HCT116 (cell line): ENCODE measurements around the gene CREB1. TPM values are rescaled to one million over a fixed set of nuclear protein-coding genes. Genes with fewer than 3 reads are reported as not detected.

Experiments used
- ATAC-seq: fragments of 200-7000 bp; cut with Tn5 transposase; 2 replicates; pipeline ENCODE4 v1.9.1; 2020; ENCODE audit warnings: mild to moderate bottlenecking, moderate library complexity
- BruUV-seq: library from RNA; stranded (reverse); fragments of 400-500 nt; replicated peaks from 2 replicates; lab custom pipeline; 2021; lab: Mats Ljungman, UMichigan
- CTCF ChIA-PET: fragments of 300-600 bp; sonication (Branson Sonifier 250); formaldehyde crosslinking; loops from one replicate; lab custom pipeline; 2021; ENCODE audit warnings: antibody characterized with exemption; lab: Charles Lee
- POLR2A ChIA-PET: fragments of 300-600, 350-600 bp; sonication (Branson Sonifier 250); formaldehyde crosslinking; loops from one replicate; lab custom pipeline; 2021; ENCODE audit warnings: antibody characterized with exemption; lab: Charles Lee
- RAD21 ChIA-PET, 2 experiments: fragments of 300-600 bp; sonication (Branson Sonifier 250); formaldehyde crosslinking; loops; one replicate each; lab custom pipeline; 2023; ENCODE audit warnings: low total read pairs in 2 of 2; ENCODE audit not compliant: uncharacterized antibody in 2 of 2, unreplicated experiment in 2 of 2, low non-redundant PET in 1 of 2; lab: Charles Lee
- DNase-seq: peaks from one replicate; pipeline ENCODE4 v3.0.0-alpha.2; 2010; ENCODE audit warnings: low read depth, low spot score
- H2AFZ ChIP-seq: fragments of 200-600 bp; shearing (Covaris generic), sonication (generic); 2 replicates; pipeline ENCODE4 v1.6.1; 2017; ENCODE audit warnings: low read depth, mixed run types, mixed read lengths, antibody characterized with exemption, low read length; ENCODE audit not compliant: poor library complexity, severe bottlenecking
- H3K27ac ChIP-seq: 2 replicates; pipeline ENCODE4 v1.5.1; 2012; ENCODE audit warnings: low read depth, low read length
- H3K27me3 ChIP-seq: fragments of 200-600 bp; sonication (generic); 2 replicates; pipeline ENCODE4 v1.6.1; 2016; ENCODE audit warnings: mixed run types, low read length, mixed read lengths; ENCODE audit not compliant: insufficient read depth
- H3K36me3 ChIP-seq, 2 experiments: fragments of 200-500 bp in 1 of 2; fragments of 200-600 bp in 1 of 2; sonication (Bioruptor generic) in 1 of 2; sonication (generic) in 1 of 2; 2 replicates each; pipeline versions ENCODE4 v1.5.1 to v1.6.1; 2014 to 2016; ENCODE audit warnings: low read length in 2 of 2, inconsistent platforms in 1 of 2, mixed read lengths in 1 of 2, mixed run types in 1 of 2; ENCODE audit not compliant: insufficient read depth in 2 of 2, control insufficient read depth in 1 of 2
- H3K4me1 ChIP-seq, 2 experiments: fragments of 200-600 bp in 1 of 2; sonication (generic) in 1 of 2; 2 replicates each; pipeline versions ENCODE4 v1.5.1 to v1.6.1; 2012 to 2017; ENCODE audit warnings: low read length in 2 of 2, inconsistent platforms in 1 of 2, mild to moderate bottlenecking in 1 of 2, mixed read lengths in 1 of 2, mixed run types in 1 of 2, moderate library complexity in 1 of 2; ENCODE audit not compliant: insufficient read depth in 2 of 2, control insufficient read depth in 1 of 2
- H3K4me2 ChIP-seq: fragments of 200-600 bp; sonication (generic); 2 replicates; pipeline ENCODE4 v1.6.1; 2017; ENCODE audit warnings: mixed run types, low read length, mixed read lengths
- H3K4me3 ChIP-seq, 2 experiments: fragments of 200-600 bp in 1 of 2; sonication (generic) in 1 of 2; replicated peaks in 1 of 2; 2 replicates each; pipeline ENCODE4 v1.5.1; 2011 to 2016; ENCODE audit warnings: low read length in 2 of 2, control low read depth in 1 of 2, low read depth in 1 of 2, mild to moderate bottlenecking in 1 of 2, mixed read lengths in 1 of 2, mixed run types in 1 of 2
- H3K79me2 ChIP-seq: fragments of 200-600 bp; sonication (generic); 2 replicates; pipeline ENCODE4 v1.6.1; 2017; ENCODE audit warnings: mild to moderate bottlenecking, mixed run types, low read length, moderate library complexity, mixed read lengths; ENCODE audit not compliant: insufficient read depth
- H3K9ac ChIP-seq: fragments of 200-600 bp; sonication (generic); 2 replicates; pipeline ENCODE4 v1.6.1; 2016; ENCODE audit warnings: low read length, mixed read lengths
- H3K9me2 ChIP-seq: fragments of 200-600 bp; sonication (generic), shearing (Covaris generic); 2 replicates; pipeline ENCODE4 v1.6.1; 2017; ENCODE audit warnings: mixed run types, mild to moderate bottlenecking, moderate library complexity; ENCODE audit not compliant: insufficient read depth
- H3K9me3 ChIP-seq, 2 experiments: fragments of 200-500 bp in 1 of 2; fragments of 200-600 bp in 1 of 2; sonication (Bioruptor generic) in 1 of 2; sonication (generic) in 1 of 2; 2 replicates each; pipeline ENCODE4 v1.6.1; 2014 to 2017; ENCODE audit warnings: low read length in 2 of 2, mixed read lengths in 2 of 2, inconsistent platforms in 1 of 2, low read depth in 1 of 2, mild to moderate bottlenecking in 1 of 2, mixed run types in 1 of 2, moderate library complexity in 1 of 2; ENCODE audit not compliant: control insufficient read depth in 1 of 2, insufficient read depth in 1 of 2
- H4K20me1 ChIP-seq: fragments of 200-600 bp; sonication (generic), shearing (Covaris generic); 2 replicates; pipeline ENCODE4 v1.6.1; 2017; ENCODE audit warnings: mixed run types, mild to moderate bottlenecking, moderate library complexity; ENCODE audit not compliant: insufficient read depth
- CBX3 ChIP-seq: IDR thresholded peaks from 2 replicates; pipeline ENCODE4 v1.6.1; 2012; ENCODE audit warnings: low read depth
- CEBPB ChIP-seq: IDR thresholded peaks from 2 replicates; pipeline ENCODE4 v1.6.1; 2012; ENCODE audit warnings: low read depth
- CTCF ChIP-seq, 3 experiments: fragments of 200-600 bp in 1 of 3; sonication (generic) in 1 of 3; IDR thresholded peaks in 2 of 3; conservative IDR thresholded peaks in 1 of 3; 2 replicates each; pipeline ENCODE4 v1.5.1; 2012 to 2017; ENCODE audit warnings: low read depth in 2 of 3, low read length in 2 of 3, antibody characterized with exemption in 1 of 3, borderline replicate concordance in 1 of 3, control low read depth in 1 of 3, mild to moderate bottlenecking in 1 of 3, mixed read lengths in 1 of 3, mixed run types in 1 of 3, moderate library complexity in 1 of 3; ENCODE audit not compliant: insufficient read depth in 1 of 3
- ELF1 ChIP-seq: IDR thresholded peaks from 2 replicates; pipeline ENCODE4 v1.6.1; 2012; ENCODE audit warnings: low read depth, borderline replicate concordance
- EZH2 ChIP-seq: fragments of 200-600 bp; sonication (generic); IDR thresholded peaks from 2 replicates; pipeline ENCODE4 v1.6.1; 2017; ENCODE audit warnings: antibody characterized with exemption, mixed run types
- POLR2AphosphoS5 ChIP-seq: IDR thresholded peaks from 2 replicates; pipeline ENCODE4 v1.6.1; 2011; ENCODE audit warnings: mild to moderate bottlenecking, low read depth, low read length, moderate library complexity
- SP1 ChIP-seq: IDR thresholded peaks from 2 replicates; pipeline ENCODE4 v1.6.1; 2012; ENCODE audit warnings: low read depth
- intact Hi-C: fragments of 100-400 bp; cut with micrococcal nuclease; formaldehyde crosslinking; loops from 2 replicates; pipeline ENCODE4 v1.10.0; 2022
- total RNA-seq: library from RNA; stranded (reverse); gene quantifications from one replicate; pipeline ENCODE4 v1.2.1, GENCODE V29; 2021; ENCODE audit not compliant: unreplicated experiment

CREB1 gene
- total RNA-seq, 1 experiment from 2014 or later = 60.4 TPM

- Histone ChIP-seq H3K9ac (peak overlapping the region; percentile 92), H2AFZ (peak overlapping the region; percentile 37), H4K20me1 (no peaks in the 10 kb centered on the region), H3K4me3 (peak overlapping the region; percentile 81 to 84), H3K36me3 (no peaks in the 10 kb centered on the region), H3K27ac (peak overlapping the region; percentile 91), H3K27me3 (no peaks in the 10 kb centered on the region), H3K79me2 (peaks cover 40% of the 10 kb centered on the region), H3K4me1 (peaks cover 5 to 27% of the 10 kb centered on the region in 2 experiments), H3K4me2 (peak overlapping the region; percentile 98), H3K9me3 (no peaks in the 10 kb centered on the region), H3K9me2 (no peaks in the 10 kb centered on the region)
- CTCF ChIA-PET = no interaction called here
- no peak for TF ChIP-seq EZH2
- no peak for TF ChIP-seq CBX3
- no peak for TF ChIP-seq POLR2AphosphoS5
- no peak for TF ChIP-seq SP1
- peak in 1 of 3 experiments; percentile 3; a peak in 1 of 6 replicates for TF ChIP-seq CTCF (IDR thresholded peaks at IDR 0.05 in 2 of 3, conservative IDR thresholded peaks at IDR 0.05 in 1 of 3; ENCODE audit: borderline replicate concordance in 1 of 3, insufficient read depth in 1 of 3, low read depth in 2 of 3, low read length in 2 of 3)
- no peak for TF ChIP-seq CEBPB
- no peak for TF ChIP-seq ELF1
- intact Hi-C loops = no loop called here
- no peak for DNase-seq
- ATAC-seq = peak; percentile 21
- BruUV-seq = no TSS peak
- POLR2A ChIA-PET = no interaction called here
- RAD21 ChIA-PET = no interaction called here
Observed at GRCh38 chr2:207528980-207529329, 807 bp upstream of the CREB1 start.
